Non-pigmented ciliary epithelial cell (primary cell): ENCODE results near the gene PALMD.

Experiments
- DNase-seq: peaks from one replicate; pipeline ENCODE4 v3.0.0-alpha.2; 2010; ENCODE audit warnings: low read depth

PALMD gene, protein sequence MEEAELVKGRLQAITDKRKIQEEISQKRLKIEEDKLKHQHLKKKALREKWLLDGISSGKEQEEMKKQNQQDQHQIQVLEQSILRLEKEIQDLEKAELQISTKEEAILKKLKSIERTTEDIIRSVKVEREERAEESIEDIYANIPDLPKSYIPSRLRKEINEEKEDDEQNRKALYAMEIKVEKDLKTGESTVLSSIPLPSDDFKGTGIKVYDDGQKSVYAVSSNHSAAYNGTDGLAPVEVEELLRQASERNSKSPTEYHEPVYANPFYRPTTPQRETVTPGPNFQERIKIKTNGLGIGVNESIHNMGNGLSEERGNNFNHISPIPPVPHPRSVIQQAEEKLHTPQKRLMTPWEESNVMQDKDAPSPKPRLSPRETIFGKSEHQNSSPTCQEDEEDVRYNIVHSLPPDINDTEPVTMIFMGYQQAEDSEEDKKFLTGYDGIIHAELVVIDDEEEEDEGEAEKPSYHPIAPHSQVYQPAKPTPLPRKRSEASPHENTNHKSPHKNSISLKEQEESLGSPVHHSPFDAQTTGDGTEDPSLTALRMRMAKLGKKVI

DNA sequence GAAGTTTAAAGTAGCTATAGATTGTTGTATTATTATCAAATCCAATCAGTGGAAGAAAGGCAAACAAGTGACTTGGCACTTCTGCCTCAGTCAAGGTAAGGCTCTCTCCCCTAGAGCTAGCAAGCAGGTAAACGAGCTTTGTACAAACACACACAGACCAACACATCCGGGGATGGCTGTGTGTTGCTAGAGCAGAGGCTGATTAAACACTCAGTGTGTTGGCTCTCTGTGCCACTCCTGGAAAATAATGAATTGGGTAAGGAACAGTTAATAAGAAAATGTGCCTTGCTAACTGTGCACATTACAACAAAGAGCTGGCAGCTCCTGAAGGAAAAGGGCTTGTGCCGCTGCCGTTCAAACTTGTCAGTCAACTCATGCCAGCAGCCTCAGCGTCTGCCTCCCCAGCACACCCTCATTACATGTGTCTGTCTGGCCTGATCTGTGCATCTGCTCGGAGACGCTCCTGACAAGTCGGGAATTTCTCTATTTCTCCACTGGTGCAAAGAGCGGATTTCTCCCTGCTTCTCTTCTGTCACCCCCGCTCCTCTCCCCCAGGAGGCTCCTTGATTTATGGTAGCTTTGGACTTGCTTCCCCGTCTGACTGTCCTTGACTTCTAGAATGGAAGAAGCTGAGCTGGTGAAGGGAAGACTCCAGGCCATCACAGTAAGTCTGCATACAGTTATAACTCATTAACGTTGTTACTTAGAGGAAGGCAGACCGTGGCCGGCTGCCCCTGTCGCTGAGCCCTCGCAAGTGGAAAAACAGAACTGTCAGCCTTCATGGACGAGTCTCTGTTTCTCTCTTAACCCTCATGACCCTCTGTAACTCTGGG is at the start of gene PALMD:
Gene PALMD, plus strand, starts transcription at position 415 of the 833 bp plus-strand sequence. Its CDS starts 205 bp downstream, at position 620.
- DNase-seq: no peak

DNA sequence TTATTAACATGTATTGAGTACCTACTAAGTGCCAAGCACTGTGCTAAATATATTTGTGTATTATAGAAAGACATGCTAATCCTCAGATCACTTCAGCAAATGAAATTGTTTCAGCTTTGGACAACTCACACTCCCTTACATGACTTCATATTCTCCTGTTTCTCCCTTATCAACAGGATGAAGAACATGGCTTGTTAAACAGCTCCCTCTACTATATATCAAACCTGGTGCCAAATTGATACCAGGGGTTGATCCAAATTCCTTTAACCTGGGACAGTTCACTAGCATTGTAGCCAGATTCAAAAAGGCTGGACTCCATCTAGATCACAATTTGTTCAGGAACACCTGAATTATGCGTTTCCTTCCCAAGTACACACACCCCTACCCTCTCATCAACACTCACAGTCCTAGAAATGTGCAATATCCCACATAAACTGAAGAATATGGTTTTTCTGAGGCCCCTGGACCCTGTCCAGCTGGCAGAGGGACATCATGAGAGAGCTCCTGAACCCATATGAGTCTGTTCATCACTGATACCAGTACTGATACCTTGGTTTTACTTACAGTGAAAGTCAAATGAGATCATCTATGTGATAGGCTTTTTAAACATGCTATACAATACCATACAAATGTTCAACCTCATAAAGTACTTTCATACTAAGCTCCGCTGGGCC is 47.0 kb upstream of the PALMD start:
- DNase-seq: no peak

DNA sequence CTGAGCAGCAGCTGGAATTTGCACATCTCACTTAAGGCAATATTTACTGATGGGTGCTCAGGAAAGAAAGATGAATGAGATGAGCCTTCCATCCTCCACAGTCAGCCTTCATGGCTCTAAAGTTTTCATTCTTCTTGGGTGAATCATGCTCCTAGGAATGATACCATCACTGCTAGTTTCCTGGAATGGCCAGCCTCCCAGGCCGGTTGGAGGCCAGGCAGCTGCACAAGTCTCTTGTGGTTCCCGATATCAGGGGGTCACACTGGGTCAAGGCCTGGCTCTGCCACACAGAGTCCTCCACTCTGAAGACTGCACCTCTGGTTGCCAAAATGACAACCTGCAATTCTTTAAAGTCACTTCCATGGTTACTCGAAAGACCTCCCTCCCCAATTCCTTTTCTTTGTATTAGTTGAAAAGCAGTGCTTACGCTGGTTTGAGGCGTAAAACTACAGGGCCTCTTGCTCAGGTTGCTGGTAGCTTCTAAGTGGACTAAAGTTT is 46.2 kb upstream of the PALMD start:
- DNase-seq: peak; percentile 86

DNA sequence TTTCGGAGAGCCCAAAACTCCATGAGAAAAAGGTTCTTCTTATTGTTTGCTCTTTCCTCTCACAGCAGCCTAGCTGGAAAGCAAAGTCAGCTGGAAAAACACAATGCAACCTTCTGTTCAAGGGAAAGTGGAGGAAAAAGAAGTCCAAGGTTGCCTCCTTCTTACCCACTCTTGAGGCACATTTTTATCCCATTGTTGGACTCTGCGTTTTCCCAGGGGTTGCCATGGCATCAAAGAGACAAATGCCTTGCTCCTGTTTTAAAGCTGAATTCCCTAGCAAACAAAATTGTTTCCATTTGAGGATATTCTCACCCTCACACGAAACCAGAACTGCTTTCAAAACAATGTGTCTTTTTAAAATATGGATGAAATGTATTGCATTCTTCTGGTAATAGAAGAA is 45.1 kb upstream of the PALMD start:
- no peak for DNase-seq

DNA sequence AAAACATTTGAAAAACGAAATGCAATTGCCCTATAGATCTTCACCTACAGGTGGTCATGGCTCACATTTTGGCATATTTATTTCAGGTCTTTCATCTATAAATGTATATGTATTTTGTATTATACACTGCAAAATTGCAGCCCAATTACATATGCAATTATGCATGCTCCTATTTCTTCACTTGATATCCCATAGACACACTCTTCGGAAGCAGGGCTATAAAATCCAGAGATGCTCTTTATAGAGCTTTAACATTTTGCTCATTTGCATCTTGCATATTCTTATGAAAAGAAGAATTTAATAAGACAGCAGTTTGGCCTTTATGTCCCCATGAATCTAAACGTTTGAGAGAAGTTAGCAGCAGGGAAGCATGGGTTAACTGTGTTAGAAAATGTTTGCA is 44.7 kb upstream of the PALMD start:
- no peak for DNase-seq

DNA sequence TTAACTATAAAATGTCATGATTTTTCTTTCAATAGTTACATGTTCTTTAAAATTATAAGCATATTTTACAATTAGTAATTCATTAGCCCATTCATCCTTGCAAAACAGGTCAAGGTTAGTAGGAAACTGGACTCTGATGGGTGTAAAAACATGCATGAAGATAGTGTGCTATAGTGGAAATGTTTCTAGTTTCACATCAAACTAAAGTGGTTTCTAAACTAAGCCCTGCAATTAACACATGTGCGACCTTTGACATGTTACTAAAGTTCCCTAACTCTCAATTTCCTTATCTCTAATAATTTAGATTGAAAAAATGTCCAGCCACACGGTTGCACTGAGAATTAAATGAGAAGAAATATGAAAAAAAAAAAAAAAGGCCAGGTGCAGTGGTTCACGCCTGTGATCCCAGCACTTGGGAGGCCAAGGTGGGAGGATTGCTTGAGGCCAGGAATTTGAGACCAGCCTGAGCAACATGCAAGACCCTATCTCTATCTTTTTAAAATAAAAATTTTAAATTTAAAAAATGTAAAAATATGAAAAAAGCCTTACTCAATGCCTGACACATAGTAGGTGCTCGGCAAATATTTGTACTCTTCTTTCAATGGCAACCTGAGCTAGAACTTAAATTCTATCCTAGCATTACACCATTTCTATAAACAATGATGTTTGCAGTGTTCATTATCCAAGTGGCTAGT is 44.1 kb upstream of the PALMD start:
- no peak for DNase-seq

DNA sequence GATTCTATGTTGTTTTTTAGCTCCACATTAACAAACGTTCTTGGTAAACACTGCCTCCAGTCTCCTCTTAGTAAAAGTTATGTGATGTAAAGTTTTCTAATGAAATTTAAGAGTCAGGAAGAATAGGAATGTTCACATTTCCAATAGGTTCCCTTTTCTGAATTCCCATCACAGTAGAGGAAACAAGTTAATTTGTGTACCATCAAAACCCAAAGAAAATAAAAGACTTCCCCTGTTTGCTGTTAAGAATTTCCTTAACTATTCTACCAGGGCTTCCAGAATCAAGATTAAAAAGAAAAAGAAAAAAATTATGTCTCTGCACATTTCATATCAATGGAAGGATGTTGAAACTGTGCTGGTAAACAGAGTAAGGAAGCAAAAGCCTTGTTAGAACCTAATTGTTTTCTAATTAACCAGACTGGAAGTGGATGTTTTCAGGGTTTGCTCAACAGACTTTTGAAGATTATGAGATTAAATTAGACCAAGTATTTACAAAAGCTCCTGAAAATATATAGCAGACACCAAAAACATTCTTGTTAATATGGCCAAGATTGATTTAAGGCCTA is 43.4 kb upstream of the PALMD start:
- no peak for DNase-seq

DNA sequence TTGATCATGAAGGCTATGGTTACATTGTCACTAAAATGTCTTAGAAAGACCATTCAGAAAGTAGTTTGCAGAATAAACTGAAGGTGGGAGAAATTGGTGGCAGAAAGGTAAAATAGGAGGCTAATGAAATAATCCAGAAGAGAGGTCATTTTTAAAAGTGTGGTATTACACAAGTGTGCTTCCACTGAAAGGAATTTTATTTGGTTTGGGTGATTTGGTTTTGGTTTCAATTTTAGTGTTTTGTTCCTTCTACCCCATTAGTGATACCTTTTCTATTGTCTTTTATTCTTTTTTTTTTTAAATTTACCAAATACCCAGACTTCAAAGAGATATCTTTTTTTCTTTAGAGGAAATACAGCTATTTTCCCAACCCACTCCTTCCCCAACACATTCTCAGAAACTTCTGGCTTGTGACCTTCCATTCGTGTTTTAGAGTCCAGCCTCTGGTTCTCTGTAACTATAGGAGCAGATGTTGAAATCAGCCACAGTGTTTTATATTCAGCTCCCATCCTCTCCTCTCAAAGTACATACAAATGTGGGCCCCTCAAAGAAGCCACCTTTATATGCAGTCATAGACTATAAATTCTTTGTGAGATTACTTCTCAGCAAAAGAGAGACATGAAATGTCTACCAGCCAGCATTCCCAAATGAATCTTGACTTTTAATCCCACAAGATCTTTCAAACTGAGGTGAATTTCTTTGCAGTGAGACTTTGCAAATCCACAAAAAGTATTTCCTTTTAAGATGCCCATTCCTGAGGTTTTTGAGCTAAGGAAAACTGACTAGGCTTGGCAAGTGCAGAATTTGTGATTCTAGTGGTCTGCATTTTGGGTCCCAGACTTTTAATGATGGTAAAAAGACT is 42.0 kb upstream of the PALMD start:
- DNase-seq: no peak

DNA sequence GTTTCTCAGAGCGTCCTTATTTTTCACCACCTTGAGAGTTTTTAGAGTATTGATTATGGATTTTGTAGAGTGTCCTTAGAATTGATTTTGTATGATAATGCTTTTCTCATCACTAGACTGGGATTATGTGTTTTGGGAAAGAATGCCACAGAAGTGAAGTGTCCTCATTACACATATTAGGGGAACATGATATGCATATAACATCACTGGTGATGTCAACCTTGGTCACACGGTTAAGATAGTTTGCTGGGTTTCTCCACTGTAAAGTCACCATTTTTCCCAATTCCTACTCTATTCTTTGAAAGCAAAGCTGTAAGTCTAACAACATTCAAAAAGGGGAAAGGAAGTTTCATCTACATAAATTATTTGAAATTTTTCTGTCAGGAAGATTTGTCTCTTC is 39.6 kb upstream of the PALMD start:
- no peak for DNase-seq

DNA sequence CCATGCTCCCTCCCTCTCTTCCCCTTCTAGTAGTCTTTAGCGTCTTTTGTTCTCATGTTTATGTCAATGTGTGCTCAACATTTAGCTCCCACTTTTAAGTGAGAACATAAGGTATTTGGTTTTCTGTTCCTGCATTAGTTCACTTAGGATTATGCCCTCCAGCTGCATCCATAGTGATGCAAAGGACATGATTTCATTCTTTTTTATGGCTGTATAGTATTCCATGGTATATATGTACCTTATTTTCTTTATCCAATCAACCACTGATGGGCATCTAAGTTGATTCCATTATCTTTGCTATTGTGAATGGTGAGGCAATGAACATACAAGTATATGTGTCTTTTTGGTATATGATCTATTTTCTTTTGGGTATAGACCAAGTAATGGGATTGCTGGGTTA is 38.3 kb upstream of the PALMD start:
- no peak for DNase-seq

DNA sequence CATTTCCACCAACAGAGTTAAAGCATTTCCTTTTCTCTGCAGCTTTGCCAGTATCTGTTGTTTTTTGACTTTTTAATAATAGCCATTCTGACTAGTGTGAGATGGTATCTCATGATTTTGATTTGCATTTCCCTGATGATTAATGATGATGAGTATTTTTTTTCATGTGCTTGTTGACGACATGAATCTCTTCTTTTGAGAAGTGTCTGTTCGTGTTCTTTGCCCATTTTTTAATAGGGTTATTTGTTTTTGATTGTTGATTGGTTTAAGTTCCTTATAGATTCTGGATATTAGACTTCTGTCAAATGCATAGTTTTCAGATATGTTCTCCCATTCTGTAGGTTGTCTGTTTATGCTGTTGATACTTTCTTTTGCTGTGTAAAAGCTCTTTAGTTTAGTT is 37.9 kb upstream of the PALMD start:
- no peak for DNase-seq

DNA sequence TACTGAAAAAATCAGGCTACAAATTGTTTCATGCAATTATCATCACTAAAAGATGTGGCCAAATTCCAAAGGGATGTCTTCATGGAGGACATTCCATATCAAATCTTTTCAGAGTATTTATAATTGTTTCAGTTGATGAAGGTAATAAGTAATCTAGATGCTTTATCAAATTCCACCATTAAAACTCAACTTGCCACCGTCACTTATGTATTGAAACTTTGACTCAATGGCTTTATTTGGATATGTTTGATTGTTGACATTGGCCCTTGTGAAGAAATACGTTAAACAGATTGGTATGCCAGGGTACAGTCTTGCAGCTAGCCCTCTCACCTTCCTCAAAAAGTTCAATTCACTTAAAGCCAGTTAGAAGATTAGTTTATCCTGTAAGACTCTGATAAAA is 32.2 kb upstream of the PALMD start:
- DNase-seq: no peak

DNA sequence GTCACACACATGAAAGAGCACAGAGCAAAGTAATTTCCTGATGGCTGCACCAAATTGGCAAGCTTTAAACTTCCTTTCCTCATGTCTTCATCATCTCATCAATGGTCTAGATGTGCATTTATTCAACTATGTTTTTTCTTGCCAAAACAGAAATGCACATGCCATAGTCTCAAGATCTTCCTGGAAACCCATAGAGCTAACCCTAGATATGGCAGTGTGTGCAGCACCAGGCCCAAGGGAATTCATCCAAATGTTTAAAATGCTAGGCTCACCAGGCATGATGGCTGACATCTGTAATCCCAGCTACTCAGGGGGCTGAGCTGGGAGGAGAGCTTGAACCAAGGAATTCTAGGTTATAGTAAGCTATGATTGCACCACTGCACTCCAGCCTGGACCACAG is 31.2 kb upstream of the PALMD start:
- DNase-seq: no peak

DNA sequence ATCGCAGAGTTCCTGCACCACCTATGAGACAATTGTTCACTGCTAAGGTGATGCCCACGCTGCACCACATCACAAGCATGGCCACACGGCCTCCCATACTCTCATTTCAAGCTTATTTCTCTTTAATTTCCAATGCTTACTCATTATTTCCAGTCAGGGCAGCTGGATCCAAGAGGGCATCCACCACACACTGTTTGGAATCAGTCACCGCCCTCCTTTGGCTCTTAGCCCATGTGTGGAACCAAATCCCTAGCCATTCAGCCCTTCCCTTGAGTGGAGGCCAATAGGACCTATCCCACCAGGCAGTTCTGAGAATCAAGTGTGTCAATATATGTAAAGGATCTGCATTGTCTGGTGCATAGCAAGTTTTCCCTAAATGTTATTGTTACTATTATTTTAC is 26.3 kb upstream of the PALMD start:
- no peak for DNase-seq

DNA sequence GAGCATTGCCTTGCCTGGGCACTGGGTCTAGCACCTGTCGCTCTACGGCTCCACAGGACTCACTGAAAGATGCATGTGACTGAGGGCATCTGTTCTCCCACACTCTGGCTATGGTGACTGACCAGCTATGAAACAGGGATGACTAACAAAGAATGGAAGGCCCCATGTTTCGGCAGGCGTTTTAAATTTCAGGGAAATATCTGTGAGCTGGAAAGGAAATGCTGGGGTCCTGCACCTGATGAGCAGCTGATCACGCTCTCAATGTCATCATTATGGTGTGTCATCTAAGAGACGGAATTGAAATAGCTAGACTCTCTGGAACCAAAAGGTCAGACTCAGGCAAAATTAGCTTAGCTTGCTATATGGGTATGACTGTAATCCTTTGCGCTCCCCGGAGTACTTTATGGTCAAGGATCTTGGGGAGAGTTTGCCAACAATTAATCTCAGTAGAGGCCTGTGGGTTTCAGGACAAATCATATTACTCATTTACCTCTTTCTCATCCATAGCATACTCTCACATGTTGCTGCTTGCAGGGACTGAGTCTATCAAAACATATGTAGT is 24.5 kb upstream of the PALMD start:
- no peak for DNase-seq

DNA sequence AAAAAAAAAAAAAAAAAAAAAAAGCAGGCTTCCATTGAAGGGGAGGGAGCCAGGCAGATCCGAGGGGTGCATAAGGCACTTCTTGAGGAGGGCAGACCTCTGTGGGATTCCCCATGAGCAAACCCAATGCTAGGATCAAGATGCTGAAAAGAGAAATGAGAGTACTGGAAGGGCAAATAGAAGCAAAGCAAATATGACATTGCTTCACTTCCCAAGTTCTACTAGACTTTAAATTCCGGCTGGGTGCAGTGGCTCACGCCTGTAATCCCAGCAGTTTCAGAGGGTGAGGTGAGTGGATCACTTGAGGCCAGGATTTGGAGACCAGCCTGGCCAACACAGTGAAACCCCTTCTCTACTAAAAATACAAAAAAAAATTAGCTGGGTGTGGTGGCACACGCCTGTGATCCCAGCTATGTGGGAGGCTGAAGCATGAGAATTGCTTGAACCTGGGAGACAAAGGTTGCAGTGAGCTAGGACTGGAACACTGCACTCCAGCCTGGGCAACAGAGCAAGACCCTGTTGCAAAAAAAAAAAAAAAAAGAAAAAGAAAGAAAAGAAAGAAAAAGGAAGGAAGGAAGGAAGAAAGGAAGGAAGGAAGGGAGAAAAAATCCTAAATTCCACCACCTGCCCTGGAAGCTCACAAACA is 23.1 kb upstream of the PALMD start:
- no peak for DNase-seq

DNA sequence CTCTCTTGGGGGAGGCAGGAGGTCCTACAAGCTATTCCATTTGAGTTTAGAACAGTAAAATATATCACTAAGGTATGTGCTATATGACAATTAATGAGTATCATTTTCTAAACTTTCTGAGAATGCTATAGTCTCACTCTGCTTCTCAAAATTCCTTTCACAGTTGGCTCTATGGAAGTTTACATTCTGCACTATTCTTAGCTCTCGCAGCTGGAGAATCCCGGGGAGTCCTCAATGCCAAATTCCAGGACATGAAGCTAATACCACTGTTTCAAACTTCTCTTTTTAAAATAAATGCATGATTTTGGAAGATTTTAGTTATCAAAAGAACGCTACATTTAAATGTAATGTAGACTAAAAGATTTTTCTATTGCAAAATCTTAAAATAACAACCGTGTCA is 22.4 kb upstream of the PALMD start:
- DNase-seq: no peak

DNA sequence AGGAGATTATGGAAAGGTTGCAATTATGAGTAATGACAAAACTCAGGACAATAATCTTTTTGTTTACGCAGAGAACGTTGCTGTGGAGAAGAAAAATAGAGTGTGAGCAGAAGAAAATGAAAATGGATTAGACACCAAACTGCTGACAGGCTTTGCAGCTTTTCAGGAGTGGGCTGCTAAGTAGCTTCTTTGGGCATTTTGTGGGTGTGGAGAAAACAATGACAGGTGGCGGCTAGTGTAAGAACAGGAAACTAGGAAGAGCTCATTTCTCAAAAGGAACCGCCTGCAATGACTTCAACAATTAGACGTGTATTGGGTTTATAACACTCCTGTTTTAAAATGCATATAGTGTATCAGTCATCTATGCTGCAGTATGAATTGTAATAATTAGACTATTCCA is 18.3 kb upstream of the PALMD start:
- DNase-seq: no peak

DNA sequence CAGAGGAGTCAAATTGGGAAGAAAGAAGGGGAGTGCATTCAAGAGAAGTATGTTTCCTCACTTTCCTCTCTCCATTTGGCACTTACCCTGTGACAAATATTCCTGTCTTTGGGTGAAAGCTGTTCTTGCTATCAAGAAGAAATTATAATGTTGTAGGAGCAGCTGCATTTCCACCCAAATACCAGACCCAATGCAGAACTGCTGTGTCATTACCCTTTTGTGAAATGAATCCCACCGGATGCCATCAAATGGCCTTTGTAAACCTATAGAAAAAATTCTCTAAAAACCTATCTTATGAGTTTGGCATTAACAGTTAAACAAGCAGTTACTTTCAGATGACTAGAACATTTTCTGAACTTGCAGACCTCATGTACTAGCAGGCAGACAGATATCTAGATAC is 16.7 kb upstream of the PALMD start:
- no peak for DNase-seq
